Cardiac fibroblast (primary cell): Measurements from ENCODE around the gene INTS11.

Experiments used
- DNase-seq, 2 donors: peaks; one replicate each; pipeline versions ENCODE4 v3.0.0 to v3.0.0-alpha.2; 2010; ENCODE audit warnings: low read depth in 2 of 2
- H3K4me3 ChIP-seq, 2 donors: replicated peaks in 1 of 2; 1 replicate in 1 of 2; 2 replicates in 1 of 2; pipeline ENCODE4 v1.5.1; 2011; ENCODE audit warnings: low read depth in 2 of 2, low read length in 2 of 2, mild to moderate bottlenecking in 2 of 2, moderate library complexity in 1 of 2
- TF ChIP-seq, protein P1 (sequence below): IDR thresholded peaks from one replicate; pipeline ENCODE4 v1.5.1; 2011; ENCODE audit warnings: low read depth, mild to moderate bottlenecking, low read length, inconsistent platforms

Gene INTS11

DNA sequence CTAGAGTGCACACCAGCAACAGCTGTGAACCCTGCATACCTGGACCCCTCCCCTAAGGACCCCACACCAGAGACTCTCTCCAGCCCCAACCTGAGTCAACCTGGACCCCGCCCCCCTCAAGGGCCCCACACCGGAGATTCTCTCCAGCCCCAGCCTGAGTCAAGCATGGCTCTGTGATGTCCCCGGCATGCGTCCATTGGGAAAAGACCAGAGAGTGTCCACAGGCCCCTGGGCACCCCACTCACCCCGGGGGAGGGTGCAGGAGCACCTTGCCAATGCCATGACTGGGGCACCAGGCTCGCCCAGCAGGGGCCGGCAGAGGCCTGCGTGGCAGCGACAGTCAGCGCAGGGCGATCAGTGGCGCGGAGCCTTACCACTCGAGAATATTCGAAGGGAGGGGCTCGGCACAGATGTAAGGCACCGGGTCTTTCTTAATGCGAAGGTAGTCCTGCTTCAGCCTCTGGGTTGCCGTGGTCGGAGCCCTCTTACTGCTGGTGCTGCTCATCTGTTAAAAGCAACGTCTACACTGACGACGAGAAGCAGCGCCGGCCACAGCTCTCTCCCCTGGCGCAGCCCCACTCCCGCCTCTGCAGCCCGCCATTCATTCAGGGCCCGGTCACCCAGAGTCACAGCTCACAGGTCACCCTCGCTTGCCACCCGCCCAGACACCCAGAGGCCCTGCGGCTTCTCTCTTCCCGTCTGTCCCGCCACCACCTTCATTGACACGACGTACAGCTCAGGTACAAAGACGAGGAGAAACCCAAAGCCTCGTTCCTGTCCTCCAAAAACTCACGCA is 56.8 kb downstream of the INTS11 start:
- TF ChIP-seq, protein P1, sequence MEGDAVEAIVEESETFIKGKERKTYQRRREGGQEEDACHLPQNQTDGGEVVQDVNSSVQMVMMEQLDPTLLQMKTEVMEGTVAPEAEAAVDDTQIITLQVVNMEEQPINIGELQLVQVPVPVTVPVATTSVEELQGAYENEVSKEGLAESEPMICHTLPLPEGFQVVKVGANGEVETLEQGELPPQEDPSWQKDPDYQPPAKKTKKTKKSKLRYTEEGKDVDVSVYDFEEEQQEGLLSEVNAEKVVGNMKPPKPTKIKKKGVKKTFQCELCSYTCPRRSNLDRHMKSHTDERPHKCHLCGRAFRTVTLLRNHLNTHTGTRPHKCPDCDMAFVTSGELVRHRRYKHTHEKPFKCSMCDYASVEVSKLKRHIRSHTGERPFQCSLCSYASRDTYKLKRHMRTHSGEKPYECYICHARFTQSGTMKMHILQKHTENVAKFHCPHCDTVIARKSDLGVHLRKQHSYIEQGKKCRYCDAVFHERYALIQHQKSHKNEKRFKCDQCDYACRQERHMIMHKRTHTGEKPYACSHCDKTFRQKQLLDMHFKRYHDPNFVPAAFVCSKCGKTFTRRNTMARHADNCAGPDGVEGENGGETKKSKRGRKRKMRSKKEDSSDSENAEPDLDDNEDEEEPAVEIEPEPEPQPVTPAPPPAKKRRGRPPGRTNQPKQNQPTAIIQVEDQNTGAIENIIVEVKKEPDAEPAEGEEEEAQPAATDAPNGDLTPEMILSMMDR: no peak
- DNase-seq: no peak
- H3K4me3 ChIP-seq: no peak overlapping the region

DNA sequence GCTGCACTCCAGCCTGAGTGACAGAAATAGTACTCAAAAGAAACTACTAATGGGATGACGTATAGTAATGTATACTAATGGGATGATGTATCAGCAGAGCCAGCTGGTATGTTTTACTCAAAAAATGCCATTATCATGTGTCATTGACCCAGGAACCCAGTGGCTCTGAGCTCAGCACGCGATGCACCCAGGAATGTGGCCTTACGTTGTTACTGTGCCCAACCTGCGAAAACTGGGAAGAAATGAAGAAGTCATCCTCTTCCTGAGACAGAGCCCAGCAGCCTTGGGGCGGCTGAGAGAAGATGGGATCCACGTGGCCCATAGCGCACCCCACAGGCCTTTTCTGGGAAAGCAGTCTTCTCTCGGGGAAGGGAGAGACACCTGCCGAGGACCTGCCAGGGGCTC is 59.6 kb downstream of the INTS11 start:
- no peak overlapping the region for H3K4me3 ChIP-seq
- TF ChIP-seq, protein P1: peak; percentile 63
- peak; percentile 79 to 99 for DNase-seq

DNA sequence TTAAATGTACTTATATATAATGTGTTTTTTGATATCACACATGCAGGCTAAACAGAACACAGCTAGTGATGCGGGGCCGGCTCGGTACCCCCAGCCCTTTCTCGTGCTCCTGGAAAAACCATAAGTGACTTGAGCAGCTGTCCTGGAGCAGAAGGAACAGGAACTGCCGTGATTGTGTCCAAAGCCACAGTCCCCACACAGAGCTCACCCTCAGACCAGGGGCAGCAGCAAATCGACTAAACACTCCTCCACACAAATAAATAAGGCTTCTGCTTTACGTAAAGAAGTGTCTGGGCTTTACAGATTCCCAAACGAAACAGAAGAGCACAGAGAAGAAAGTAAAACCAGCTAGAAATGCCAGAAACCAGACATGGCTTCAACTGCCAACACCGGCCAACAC is 60.4 kb downstream of the INTS11 start:
- TF ChIP-seq, protein P1: no peak

DNA sequence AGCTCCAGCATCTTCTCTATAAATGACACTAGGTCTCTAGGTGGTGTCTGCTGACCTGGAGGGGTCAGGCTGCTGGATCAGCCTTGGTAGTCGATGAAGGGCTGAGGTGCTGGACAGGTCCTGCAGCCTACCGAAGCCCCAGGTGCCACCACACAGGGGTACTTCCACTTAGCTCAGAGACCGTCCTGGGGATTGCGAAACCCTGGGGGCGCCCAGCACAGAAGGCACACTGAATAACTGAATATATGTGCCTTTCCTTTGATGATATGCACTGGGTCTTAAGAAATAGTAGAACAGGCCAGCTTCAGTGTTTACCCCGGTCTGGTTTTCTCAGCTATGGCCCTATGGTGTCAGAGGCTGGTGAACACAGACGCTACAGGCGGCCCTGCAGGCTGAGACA is 61.7 kb downstream of the INTS11 start:
- H3K4me3 ChIP-seq: no peak overlapping the region
- no peak for DNase-seq
- TF ChIP-seq, protein P1: no peak

More for the DNA sequence above, 60.4 kb downstream of the INTS11 start:
- DNase-seq: no peak
- H3K4me3 ChIP-seq: no peak overlapping the region

DNA sequence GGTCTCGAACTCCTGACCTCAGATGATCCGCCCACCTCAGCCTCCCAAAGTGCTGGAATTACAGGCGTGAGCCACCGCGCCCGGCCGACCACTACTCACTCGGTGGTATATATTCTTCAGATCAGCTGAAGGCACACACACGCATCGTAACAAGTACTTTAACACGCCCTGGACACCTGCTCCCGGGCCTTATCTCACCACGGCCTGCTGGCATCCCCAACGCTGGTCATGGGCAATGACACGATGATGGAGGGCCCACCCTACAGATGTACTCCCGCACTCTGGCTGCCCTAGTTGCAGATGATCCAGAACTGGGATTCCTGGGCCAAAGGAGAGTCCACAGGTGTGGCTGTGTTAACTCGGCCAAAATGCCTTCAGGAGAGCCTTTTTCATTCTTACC is 62.4 kb downstream of the INTS11 start:
- no peak overlapping the region for H3K4me3 ChIP-seq
- TF ChIP-seq, protein P1: no peak
- DNase-seq: no peak
